Spleen (tissue), 7 donors: ENCODE measurements around the gene ZIC5.

Experiments used
- POLR2A ChIP-seq, 3 donors: fragments of 450-650 bp; IDR thresholded peaks; one replicate each; pipeline ENCODE4 v1.5.1; 2017; ENCODE audit warnings: antibody characterized with exemption in 3 of 3, mild to moderate bottlenecking in 1 of 3
- POLR2AphosphoS5 ChIP-seq, 3 donors: sonication (generic); formaldehyde crosslinking; IDR thresholded peaks; one replicate each; pipeline ENCODE4 v1.5.1; 2017; ENCODE audit warnings: antibody characterized with exemption in 3 of 3
- TF ChIP-seq, protein P1 (sequence below), 11 experiments: fragments of 200-600 bp in 7 of 11; fragments of 450-650 bp in 4 of 11; sonication (generic) in 4 of 11; IDR thresholded peaks in 8 of 11; conservative IDR thresholded peaks in 3 of 11; 1 replicate in 7 of 11; 2 replicates in 4 of 11; pipeline versions ENCODE4 v1.4.0 to v1.8.0; 2016 to 2021; ENCODE audit warnings: antibody characterized with exemption in 11 of 11, inconsistent platforms in 4 of 11, mild to moderate bottlenecking in 1 of 11
- donor health status: DM: no; HTN: no; CAD: no; lungs with moderate emphysema.
- donor health status: DM: no; HTN: no; CAD: no.
- donor health status: DM: no; HTN: no; CAD: no.

- TF ChIP-seq POLR2AphosphoS5 (IDR thresholded peaks at IDR 0.05) (no peak), POLR2A (IDR thresholded peaks at IDR 0.05) (no peak)
- TF ChIP-seq, protein P1, sequence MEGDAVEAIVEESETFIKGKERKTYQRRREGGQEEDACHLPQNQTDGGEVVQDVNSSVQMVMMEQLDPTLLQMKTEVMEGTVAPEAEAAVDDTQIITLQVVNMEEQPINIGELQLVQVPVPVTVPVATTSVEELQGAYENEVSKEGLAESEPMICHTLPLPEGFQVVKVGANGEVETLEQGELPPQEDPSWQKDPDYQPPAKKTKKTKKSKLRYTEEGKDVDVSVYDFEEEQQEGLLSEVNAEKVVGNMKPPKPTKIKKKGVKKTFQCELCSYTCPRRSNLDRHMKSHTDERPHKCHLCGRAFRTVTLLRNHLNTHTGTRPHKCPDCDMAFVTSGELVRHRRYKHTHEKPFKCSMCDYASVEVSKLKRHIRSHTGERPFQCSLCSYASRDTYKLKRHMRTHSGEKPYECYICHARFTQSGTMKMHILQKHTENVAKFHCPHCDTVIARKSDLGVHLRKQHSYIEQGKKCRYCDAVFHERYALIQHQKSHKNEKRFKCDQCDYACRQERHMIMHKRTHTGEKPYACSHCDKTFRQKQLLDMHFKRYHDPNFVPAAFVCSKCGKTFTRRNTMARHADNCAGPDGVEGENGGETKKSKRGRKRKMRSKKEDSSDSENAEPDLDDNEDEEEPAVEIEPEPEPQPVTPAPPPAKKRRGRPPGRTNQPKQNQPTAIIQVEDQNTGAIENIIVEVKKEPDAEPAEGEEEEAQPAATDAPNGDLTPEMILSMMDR (IDR thresholded peaks at IDR 0.05 in 8 of 11, conservative IDR thresholded peaks at IDR 0.05 in 3 of 11), result no peak
These were observed 2.2 kb upstream of the ZIC5 start for GRCh38 chr13:99973808-99974185.
